ENCODE data around the gene CCND3. TPM values are rescaled to one million over a fixed set of nuclear protein-coding genes. Genes with fewer than 3 reads are reported as not detected.

CCND3 gene
- total RNA-seq, 1 experiment from 2014 or later, result 26.6 TPM

DNA sequence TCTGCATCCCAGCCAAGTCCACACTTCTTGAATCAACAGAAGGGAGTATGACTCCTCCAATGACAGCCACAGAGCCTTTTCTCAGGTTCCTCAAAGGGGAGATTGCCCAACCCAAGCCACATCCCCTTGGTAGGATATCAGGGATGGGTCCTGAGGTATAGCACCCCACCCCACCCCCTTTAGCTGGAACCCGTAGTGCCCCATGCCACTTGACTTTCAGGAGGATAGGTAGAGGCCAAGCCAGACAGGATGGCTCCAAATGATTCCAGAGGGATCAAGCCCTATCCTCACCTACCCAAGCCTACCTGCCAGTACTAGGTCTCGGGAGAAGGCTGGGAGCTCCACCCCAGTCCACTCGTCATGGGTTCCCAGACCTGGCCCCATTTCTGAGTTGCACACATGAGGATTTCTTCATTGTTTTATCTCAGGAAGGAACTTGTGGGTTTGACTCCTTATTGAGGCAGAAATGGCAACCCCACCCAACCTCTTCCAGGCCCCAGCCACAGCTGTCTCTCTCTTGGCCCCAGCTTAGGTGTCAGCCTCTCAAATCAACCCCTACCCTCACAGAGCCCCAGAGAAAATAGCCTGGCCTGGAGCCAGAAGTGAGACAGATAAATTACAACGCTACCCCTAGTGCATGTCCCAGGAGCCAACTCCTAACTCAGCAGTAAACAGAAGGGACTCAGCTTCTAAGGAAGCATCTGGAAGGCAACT, 3.6 kb downstream of the CCND3 start:
- no TSS peak for BruUV-seq (replicated peaks)
- Histone ChIP-seq H2AFZ (ENCODE audit: low read depth, low read length, poor library complexity, severe bottlenecking) (no peak overlapping the region), H3K36me3 (ENCODE audit: control insufficient read depth in 1 of 2, insufficient read depth in 2 of 2, low read length in 2 of 2) (peaks cover 3 to 10% of the 10 kb centered on the region in 2 experiments; a peak in 3 of 4 replicates), H3K27ac (ENCODE audit: low read depth, low read length) (no peak overlapping the region), H3K79me2 (ENCODE audit: insufficient read depth, low read length) (no peaks in the 10 kb centered on the region; the same call in 1 of the 2 replicates), H3K27me3 (ENCODE audit: insufficient read depth, low read length) (no peaks in the 10 kb centered on the region), H3K4me3 (replicated peaks in 1 of 2; ENCODE audit: low read depth in 1 of 2, low read length in 2 of 2) (no peak overlapping the region), H3K4me2 (ENCODE audit: low read length) (no peak overlapping the region), H3K9me3 (ENCODE audit: control insufficient read depth in 1 of 2, insufficient read depth in 1 of 2, low read depth in 1 of 2, low read length in 2 of 2) (no peaks in the 10 kb centered on the region), H3K4me1 (ENCODE audit: control insufficient read depth in 1 of 2, insufficient read depth in 2 of 2, low read length in 2 of 2) (peaks cover 12 to 35% of the 10 kb centered on the region in 2 experiments; a peak in 3 of 4 replicates), H3K9ac (ENCODE audit: low read length) (no peak overlapping the region), H4K20me1 (ENCODE audit: insufficient read depth) (no peaks in the 10 kb centered on the region), H3K9me2 (ENCODE audit: insufficient read depth) (no peaks in the 10 kb centered on the region)
- TF ChIP-seq RAD21 (IDR thresholded peaks at IDR 0.05; ENCODE audit: low read depth) (no peak), SIN3A (IDR thresholded peaks at IDR 0.05; ENCODE audit: low read depth) (no peak), POLR2A (IDR thresholded peaks at IDR 0.05; ENCODE audit: borderline replicate concordance, extremely low read depth, insufficient read depth, insufficient read length) (no peak), CBX3 (IDR thresholded peaks at IDR 0.05; ENCODE audit: low read depth) (no peak), ELF1 (IDR thresholded peaks at IDR 0.05; ENCODE audit: borderline replicate concordance, low read depth) (no peak), ZFX (IDR thresholded peaks at IDR 0.05) (no peak), TCF7L2 (IDR thresholded peaks at IDR 0.05; ENCODE audit: borderline replicate concordance, extremely low read depth, insufficient read depth, insufficient read length) (no peak), EZH2phosphoT487 (IDR thresholded peaks at IDR 0.05; ENCODE audit: borderline replicate concordance) (no peak), SRF (IDR thresholded peaks at IDR 0.05; ENCODE audit: low read depth) (no peak), POLR2AphosphoS5 (IDR thresholded peaks at IDR 0.05; ENCODE audit: low read depth, low read length) (no peak), ZNF274 (IDR thresholded peaks at IDR 0.05; ENCODE audit: low read depth, low read length) (no peak), YY1 (IDR thresholded peaks at IDR 0.05; ENCODE audit: extremely low read depth, insufficient replicate concordance, low read depth, low read length) (no peak)
- TF ChIP-seq, protein P1, sequence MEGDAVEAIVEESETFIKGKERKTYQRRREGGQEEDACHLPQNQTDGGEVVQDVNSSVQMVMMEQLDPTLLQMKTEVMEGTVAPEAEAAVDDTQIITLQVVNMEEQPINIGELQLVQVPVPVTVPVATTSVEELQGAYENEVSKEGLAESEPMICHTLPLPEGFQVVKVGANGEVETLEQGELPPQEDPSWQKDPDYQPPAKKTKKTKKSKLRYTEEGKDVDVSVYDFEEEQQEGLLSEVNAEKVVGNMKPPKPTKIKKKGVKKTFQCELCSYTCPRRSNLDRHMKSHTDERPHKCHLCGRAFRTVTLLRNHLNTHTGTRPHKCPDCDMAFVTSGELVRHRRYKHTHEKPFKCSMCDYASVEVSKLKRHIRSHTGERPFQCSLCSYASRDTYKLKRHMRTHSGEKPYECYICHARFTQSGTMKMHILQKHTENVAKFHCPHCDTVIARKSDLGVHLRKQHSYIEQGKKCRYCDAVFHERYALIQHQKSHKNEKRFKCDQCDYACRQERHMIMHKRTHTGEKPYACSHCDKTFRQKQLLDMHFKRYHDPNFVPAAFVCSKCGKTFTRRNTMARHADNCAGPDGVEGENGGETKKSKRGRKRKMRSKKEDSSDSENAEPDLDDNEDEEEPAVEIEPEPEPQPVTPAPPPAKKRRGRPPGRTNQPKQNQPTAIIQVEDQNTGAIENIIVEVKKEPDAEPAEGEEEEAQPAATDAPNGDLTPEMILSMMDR (IDR thresholded peaks at IDR 0.05 in 2 of 3, conservative IDR thresholded peaks at IDR 0.05 in 1 of 3; ENCODE audit: borderline replicate concordance in 1 of 3, insufficient read depth in 1 of 3, low read depth in 2 of 3, low read length in 2 of 3), result no peak
- TF ChIP-seq, protein P2, sequence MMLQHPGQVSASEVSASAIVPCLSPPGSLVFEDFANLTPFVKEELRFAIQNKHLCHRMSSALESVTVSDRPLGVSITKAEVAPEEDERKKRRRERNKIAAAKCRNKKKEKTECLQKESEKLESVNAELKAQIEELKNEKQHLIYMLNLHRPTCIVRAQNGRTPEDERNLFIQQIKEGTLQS (IDR thresholded peaks at IDR 0.05), result no peak
- TF ChIP-seq, protein P3, sequence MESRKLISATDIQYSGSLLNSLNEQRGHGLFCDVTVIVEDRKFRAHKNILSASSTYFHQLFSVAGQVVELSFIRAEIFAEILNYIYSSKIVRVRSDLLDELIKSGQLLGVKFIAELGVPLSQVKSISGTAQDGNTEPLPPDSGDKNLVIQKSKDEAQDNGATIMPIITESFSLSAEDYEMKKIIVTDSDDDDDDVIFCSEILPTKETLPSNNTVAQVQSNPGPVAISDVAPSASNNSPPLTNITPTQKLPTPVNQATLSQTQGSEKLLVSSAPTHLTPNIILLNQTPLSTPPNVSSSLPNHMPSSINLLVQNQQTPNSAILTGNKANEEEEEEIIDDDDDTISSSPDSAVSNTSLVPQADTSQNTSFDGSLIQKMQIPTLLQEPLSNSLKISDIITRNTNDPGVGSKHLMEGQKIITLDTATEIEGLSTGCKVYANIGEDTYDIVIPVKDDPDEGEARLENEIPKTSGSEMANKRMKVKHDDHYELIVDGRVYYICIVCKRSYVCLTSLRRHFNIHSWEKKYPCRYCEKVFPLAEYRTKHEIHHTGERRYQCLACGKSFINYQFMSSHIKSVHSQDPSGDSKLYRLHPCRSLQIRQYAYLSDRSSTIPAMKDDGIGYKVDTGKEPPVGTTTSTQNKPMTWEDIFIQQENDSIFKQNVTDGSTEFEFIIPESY (IDR thresholded peaks at IDR 0.05; ENCODE audit: extremely low read depth, insufficient replicate concordance, low read length), result no peak
- TF ChIP-seq, protein P4, sequence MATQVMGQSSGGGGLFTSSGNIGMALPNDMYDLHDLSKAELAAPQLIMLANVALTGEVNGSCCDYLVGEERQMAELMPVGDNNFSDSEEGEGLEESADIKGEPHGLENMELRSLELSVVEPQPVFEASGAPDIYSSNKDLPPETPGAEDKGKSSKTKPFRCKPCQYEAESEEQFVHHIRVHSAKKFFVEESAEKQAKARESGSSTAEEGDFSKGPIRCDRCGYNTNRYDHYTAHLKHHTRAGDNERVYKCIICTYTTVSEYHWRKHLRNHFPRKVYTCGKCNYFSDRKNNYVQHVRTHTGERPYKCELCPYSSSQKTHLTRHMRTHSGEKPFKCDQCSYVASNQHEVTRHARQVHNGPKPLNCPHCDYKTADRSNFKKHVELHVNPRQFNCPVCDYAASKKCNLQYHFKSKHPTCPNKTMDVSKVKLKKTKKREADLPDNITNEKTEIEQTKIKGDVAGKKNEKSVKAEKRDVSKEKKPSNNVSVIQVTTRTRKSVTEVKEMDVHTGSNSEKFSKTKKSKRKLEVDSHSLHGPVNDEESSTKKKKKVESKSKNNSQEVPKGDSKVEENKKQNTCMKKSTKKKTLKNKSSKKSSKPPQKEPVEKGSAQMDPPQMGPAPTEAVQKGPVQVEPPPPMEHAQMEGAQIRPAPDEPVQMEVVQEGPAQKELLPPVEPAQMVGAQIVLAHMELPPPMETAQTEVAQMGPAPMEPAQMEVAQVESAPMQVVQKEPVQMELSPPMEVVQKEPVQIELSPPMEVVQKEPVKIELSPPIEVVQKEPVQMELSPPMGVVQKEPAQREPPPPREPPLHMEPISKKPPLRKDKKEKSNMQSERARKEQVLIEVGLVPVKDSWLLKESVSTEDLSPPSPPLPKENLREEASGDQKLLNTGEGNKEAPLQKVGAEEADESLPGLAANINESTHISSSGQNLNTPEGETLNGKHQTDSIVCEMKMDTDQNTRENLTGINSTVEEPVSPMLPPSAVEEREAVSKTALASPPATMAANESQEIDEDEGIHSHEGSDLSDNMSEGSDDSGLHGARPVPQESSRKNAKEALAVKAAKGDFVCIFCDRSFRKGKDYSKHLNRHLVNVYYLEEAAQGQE (IDR thresholded peaks at IDR 0.05; ENCODE audit: low read depth), result no peak
- intact Hi-C loops (cut with micrococcal nuclease), result loop anchor here (2.0 to 5.0 kb wide), 2 partner anchors 91 to 151 kb away; partner anchors contain the start of gene TOMM6
- POLR2A ChIA-PET, result no interaction called here
- DNase-seq (ENCODE audit: low read depth, low spot score) (no peak), ATAC-seq (no peak)
- CTCF ChIA-PET, result interaction anchor here (0.7 to 5.7 kb wide), 4 partner anchors 10 to 137 kb away, joined by 3 to 25 read pairs (median 4); partner anchors contain the start of genes BYSL and MED20
- RAD21 ChIA-PET (ENCODE audit: low non-redundant PET in 1 of 2, low total read pairs in 2 of 2, uncharacterized antibody in 2 of 2, unreplicated experiment in 2 of 2), result interaction anchor here (1.0 to 1.5 kb wide), 2 partner anchors 106 to 107 kb away, joined by 3 to 4 read pairs; no protein-coding TSS in a partner anchor

All from HCT116 (cell line).